CD4-positive, alpha-beta memory T cell (primary cell): ENCODE data around the gene TAS2R42. TPM values are rescaled to one million over a fixed set of nuclear protein-coding genes. Genes with fewer than 3 reads are reported as not detected.

ENCODE experiments used
- CTCF ChIA-PET: fragments of 350-600 bp; sonication (Branson Sonifier 250); formaldehyde crosslinking; loops from one replicate; lab custom pipeline; 2021; ENCODE audit warnings: inconsistent platforms; ENCODE audit not compliant: partially characterized antibody; lab: Charles Lee
- POLR2A ChIA-PET: fragments of 350-600 bp; sonication (Branson Sonifier 250); formaldehyde crosslinking; loops from one replicate; lab custom pipeline; 2021; ENCODE audit not compliant: partially characterized antibody; lab: Charles Lee
- DNase-seq, 5 donors: peaks; one replicate each; pipeline versions ENCODE4 v3.0.0 to v3.0.0-alpha.2; 2020 to 2022; ENCODE audit warnings: mixed read lengths in 1 of 5
- H3K27ac ChIP-seq: one replicate; pipeline ENCODE4 v1.7.0; 2013; ENCODE audit warnings: low read depth, low read length
- H3K27me3 ChIP-seq: 2 replicates; pipeline ENCODE4 v1.7.0; 2013; ENCODE audit warnings: mild to moderate bottlenecking, low read length, moderate library complexity; ENCODE audit not compliant: insufficient read depth
- H3K36me3 ChIP-seq: 2 replicates; pipeline ENCODE4 v1.7.0; 2013; ENCODE audit warnings: mild to moderate bottlenecking, low read length, moderate library complexity; ENCODE audit not compliant: insufficient read depth
- H3K4me1 ChIP-seq: 2 replicates; pipeline ENCODE4 v1.7.0; 2013; ENCODE audit warnings: mild to moderate bottlenecking, low read length, moderate library complexity; ENCODE audit not compliant: insufficient read depth
- H3K4me3 ChIP-seq, 2 donors: one replicate each; pipeline ENCODE4 v1.7.0; 2013; ENCODE audit warnings: low read length in 2 of 2, mild to moderate bottlenecking in 1 of 2
- H3K9me3 ChIP-seq, 2 donors: one replicate each; pipeline ENCODE4 v1.7.0; 2013; ENCODE audit warnings: low read length in 2 of 2, control low read depth in 1 of 2; ENCODE audit not compliant: control insufficient read depth in 1 of 2
- H3K27ac Mint-ChIP-seq, 7 donors: one replicate each; pipeline ENCODE4 v1.8.0; 2020 to 2021; ENCODE audit warnings: mixed read lengths in 7 of 7, mild to moderate bottlenecking in 6 of 7, inconsistent platforms in 3 of 7, moderate library complexity in 3 of 7
- H3K27me3 Mint-ChIP-seq, 2 donors: one replicate each; pipeline ENCODE4 v1.8.0; 2020 to 2021; ENCODE audit warnings: mixed read lengths in 2 of 2
- H3K36me3 Mint-ChIP-seq, 2 donors: one replicate each; pipeline ENCODE4 v1.8.0; 2020 to 2021; ENCODE audit warnings: mixed read lengths in 2 of 2, inconsistent platforms in 1 of 2, mild to moderate bottlenecking in 1 of 2
- H3K4me1 Mint-ChIP-seq, 4 donors: one replicate each; pipeline ENCODE4 v1.8.0; 2020 to 2021; ENCODE audit warnings: mixed read lengths in 4 of 4, mild to moderate bottlenecking in 1 of 4
- H3K4me3 Mint-ChIP-seq, 8 donors: one replicate each; pipeline ENCODE4 v1.8.0; 2020 to 2021; ENCODE audit warnings: mixed read lengths in 8 of 8, mild to moderate bottlenecking in 7 of 8, moderate library complexity in 6 of 8, inconsistent platforms in 3 of 8
- H3K9me3 Mint-ChIP-seq, 8 donors: one replicate each; pipeline ENCODE4 v1.8.0; 2020 to 2021; ENCODE audit warnings: mixed read lengths in 8 of 8, mild to moderate bottlenecking in 5 of 8, inconsistent platforms in 3 of 8, moderate library complexity in 1 of 8
- intact Hi-C: fragments of 100-400 bp; cut with micrococcal nuclease; formaldehyde crosslinking; loops from one replicate; pipeline ENCODE4 v1.15.1; 2023
- polyA plus RNA-seq, 2 donors: library from polyadenylated mRNA; unstranded; fragments of 300-500 nt; fragmentation: Illumina TruSeq; gene quantifications; one replicate each; pipeline ENCODE4 v1.2.3, GENCODE V29; 2021
- total RNA-seq, 2 experiments: library from RNA; stranded (reverse); gene quantifications; one replicate each; pipeline ENCODE4 v1.2.3, GENCODE V29; 2021

TAS2R42 gene
- total and polyA plus RNA-seq, 4 experiments from 2014 or later: not detected

- Histone ChIP-seq H3K9me3 (no peaks in the 10 kb centered on the region), H3K4me3 (no peak overlapping the region), H3K36me3 (no peaks in the 10 kb centered on the region), H3K27me3 (no peaks in the 10 kb centered on the region), H3K4me1 (no peaks in the 10 kb centered on the region), H3K27ac (no peak overlapping the region)
- DNase-seq: no peak
- no peak overlapping the region for H3K4me3 Mint-ChIP-seq
- POLR2A ChIA-PET: interaction anchor here (1.9 kb wide), 1 partner anchor 12 kb away, joined by 5 read pairs; the partner anchor contains the start of gene SMIM10L1
- H3K9me3 Mint-ChIP-seq: no peaks in the 10 kb centered on the region
- H3K27ac Mint-ChIP-seq: no peak overlapping the region
- H3K27me3 Mint-ChIP-seq: no peaks in the 10 kb centered on the region
- H3K4me1 Mint-ChIP-seq: no peaks in the 10 kb centered on the region
- CTCF ChIA-PET: no interaction called here
- intact Hi-C loops: no loop called here
- H3K36me3 Mint-ChIP-seq: peaks cover 0 to 5% of the 10 kb centered on the region in 2 donors
Observed at GRCh38 chr12:11183011-11183410, 3.7 kb downstream of the TAS2R42 start.

DNA sequence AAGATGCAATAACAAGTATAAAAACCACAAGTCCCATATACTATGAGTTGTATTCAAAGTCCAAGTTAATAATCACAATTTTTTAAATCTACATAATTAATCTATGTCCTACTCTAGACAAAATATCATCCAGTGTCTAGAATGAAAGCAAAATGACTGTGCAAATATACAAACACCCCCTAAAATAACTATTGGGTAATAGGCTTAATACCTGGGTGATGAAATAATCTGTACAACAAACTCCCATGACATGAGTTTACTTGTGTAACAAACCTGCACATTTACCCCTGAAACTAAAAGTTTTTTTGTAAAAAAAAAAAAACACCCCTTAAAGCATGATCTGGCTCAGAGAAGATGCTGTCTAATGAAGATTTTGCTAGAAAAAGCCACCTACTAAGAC is 4.2 kb downstream of the TAS2R42 start:
- intact Hi-C loops: no loop called here

DNA sequence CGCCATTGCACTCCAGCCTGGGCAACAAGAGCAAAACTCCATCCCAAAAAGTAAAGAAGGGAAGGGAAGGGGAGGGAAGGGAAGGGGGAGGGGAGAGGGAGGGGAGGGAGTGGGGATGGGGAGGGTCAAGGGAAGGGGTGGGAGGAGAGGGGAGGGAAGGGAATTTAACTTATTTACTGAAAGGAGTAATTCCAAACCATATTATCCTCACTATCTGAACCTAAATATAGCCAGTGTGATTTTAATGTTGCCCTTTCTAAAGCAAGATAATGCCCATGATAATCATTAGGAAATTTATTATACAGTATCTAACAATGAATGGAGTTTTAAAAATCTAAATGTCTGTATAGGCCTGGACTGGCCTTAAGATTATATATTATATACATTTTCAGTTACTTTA is 8.5 kb downstream of the TAS2R42 start:
- peaks cover 3% of the 10 kb centered on the region for H3K4me1 ChIP-seq
- Mint-ChIP-seq H3K4me3 (no peak overlapping the region), H3K4me1 (peaks cover 2 to 17% (median 8%) of the 10 kb centered on the region in 4 donors), H3K9me3 (no peaks in the 10 kb centered on the region), H3K27ac (no peak overlapping the region), H3K27me3 (no peaks in the 10 kb centered on the region), H3K36me3 (peaks cover 5 to 19% of the 10 kb centered on the region in 2 donors)
- no peaks in the 10 kb centered on the region for H3K27me3 ChIP-seq
- no peaks in the 10 kb centered on the region for H3K36me3 ChIP-seq
- intact Hi-C loops: no loop called here
- H3K9me3 ChIP-seq: no peaks in the 10 kb centered on the region
- no peak for DNase-seq
- ChIA-PET CTCF (no interaction called here), POLR2A (no interaction called here)
- no peak overlapping the region for H3K4me3 ChIP-seq
- H3K27ac ChIP-seq: no peak overlapping the region

More for the DNA sequence above, 4.2 kb downstream of the TAS2R42 start:
- Mint-ChIP-seq H3K27ac (no peak overlapping the region), H3K27me3 (no peaks in the 10 kb centered on the region), H3K4me1 (peaks cover 0 to 2% (median 0%) of the 10 kb centered on the region in 4 donors), H3K9me3 (no peaks in the 10 kb centered on the region), H3K36me3 (peaks cover under 1 to 5% of the 10 kb centered on the region in 2 donors), H3K4me3 (no peak overlapping the region)
- no peak for DNase-seq
- Histone ChIP-seq H3K4me3 (no peak overlapping the region), H3K27me3 (no peaks in the 10 kb centered on the region), H3K4me1 (no peaks in the 10 kb centered on the region), H3K36me3 (no peaks in the 10 kb centered on the region), H3K9me3 (no peaks in the 10 kb centered on the region), H3K27ac (no peak overlapping the region)
- ChIA-PET POLR2A (interaction anchor here (1.9 kb wide), 1 partner anchor 11 kb away, joined by 5 read pairs; the partner anchor contains the start of gene SMIM10L1), CTCF (no interaction called here)

GRCh38 chr12:11174022-11174421 is 12.7 kb downstream of the TAS2R42 start:
- Mint-ChIP-seq H3K9me3 (no peaks in the 10 kb centered on the region), H3K4me1 (peaks cover 31 to 59% (median 39%) of the 10 kb centered on the region in 4 donors), H3K36me3 (peaks cover 28 to 32% of the 10 kb centered on the region in 2 donors), H3K27me3 (no peaks in the 10 kb centered on the region), H3K4me3 (no peak overlapping the region), H3K27ac (no peak overlapping the region)
- Histone ChIP-seq H3K36me3 (no peaks in the 10 kb centered on the region), H3K9me3 (no peaks in the 10 kb centered on the region), H3K27ac (no peak overlapping the region), H3K4me3 (no peak overlapping the region), H3K4me1 (peaks cover 36% of the 10 kb centered on the region), H3K27me3 (no peaks in the 10 kb centered on the region)
- CTCF ChIA-PET: no interaction called here
- DNase-seq: no peak
- intact Hi-C loops: loop anchor here (5.0 kb wide), 2 partner anchors 373 to 562 kb away; partner anchors contain the start of gene MAGOHB
- POLR2A ChIA-PET: no interaction called here

- Histone ChIP-seq H3K36me3 (no peaks in the 10 kb centered on the region), H3K27ac (peak overlapping the region; percentile 54), H3K4me3 (peak overlapping the region; percentile 70 to 95), H3K27me3 (no peaks in the 10 kb centered on the region), H3K4me1 (peaks cover 43% of the 10 kb centered on the region), H3K9me3 (no peaks in the 10 kb centered on the region)
- H3K4me1 Mint-ChIP-seq: peaks cover 40 to 76% (median 51%) of the 10 kb centered on the region in 4 donors
- H3K27ac Mint-ChIP-seq: peak overlapping the region; percentile 97 to 99 (median 99)
- ChIA-PET POLR2A (interaction anchor here (0.6 to 2.0 kb wide), 10 partner anchors 9 to 1185 kb away, joined by 3 to 16 read pairs (median 6); partner anchors contain the start of genes BORCS5 and GABARAPL1), CTCF (interaction anchor here (0.9 to 2.5 kb wide), 5 partner anchors 9 to 401 kb away, joined by 3 to 11 read pairs (median 5); no protein-coding TSS in a partner anchor)
- peak overlapping the region; percentile 98 to 100 (median 99) for H3K4me3 Mint-ChIP-seq
- peak in 2 of 5 donors; percentile 2 to 4 for DNase-seq
- no peaks in the 10 kb centered on the region for H3K9me3 Mint-ChIP-seq
- no peaks in the 10 kb centered on the region for H3K27me3 Mint-ChIP-seq
- H3K36me3 Mint-ChIP-seq: peaks cover 35 to 37% of the 10 kb centered on the region in 2 donors
- intact Hi-C loops: loop anchor here (1.0 to 5.0 kb wide), 3 partner anchors 314 to 560 kb away; partner anchors contain the start of gene MAGOHB
Observed at GRCh38 chr12:11171969-11172675, 14.6 kb downstream of the TAS2R42 start.

GRCh38 chr12:11171145-11171968 is 15.4 kb downstream of the TAS2R42 start, which contains the start of gene SMIM10L1:
TSS of gene SMIM10L1 (plus strand) at chr12:11171194. CDS start at chr12:11171357, 163 bp downstream.
- Mint-ChIP-seq H3K27me3 (no peaks in the 10 kb centered on the region), H3K36me3 (peaks cover 33 to 42% of the 10 kb centered on the region in 2 donors), H3K4me1 (peaks cover 44 to 81% (median 55%) of the 10 kb centered on the region in 4 donors), H3K4me3 (peak within 1 kb of the TSS; percentile 98 to 100 (median 99)), H3K9me3 (no peaks in the 10 kb centered on the region), H3K27ac (peak within 1 kb of the TSS; percentile 97 to 99 (median 99))
- peak; percentile 84 to 88 (median 87) for DNase-seq
- Histone ChIP-seq H3K27me3 (no peaks in the 10 kb centered on the region), H3K4me3 (peak within 1 kb of the TSS; percentile 70 to 95), H3K9me3 (no peaks in the 10 kb centered on the region), H3K27ac (peak within 1 kb of the TSS; percentile 54), H3K36me3 (peaks cover 2% of the 10 kb centered on the region), H3K4me1 (peaks cover 51% of the 10 kb centered on the region)
- ChIA-PET CTCF (interaction anchor here (0.8 to 2.5 kb wide), 4 partner anchors 8 to 401 kb away, joined by 3 to 11 read pairs (median 7); no protein-coding TSS in a partner anchor), POLR2A (interaction anchor here (0.6 to 2.0 kb wide), 15 partner anchors 8 to 1186 kb away, joined by 3 to 16 read pairs (median 5); partner anchors contain the start of genes BORCS5 and GABARAPL1)
- intact Hi-C loops: loop anchor here (1.0 to 5.0 kb wide), 3 partner anchors 315 to 559 kb away; partner anchors contain the start of gene MAGOHB
